NCI-H128 (cell line): ENCODE results near the gene ANKRD31.

Experiments
- DNase-seq: peaks from one replicate; lab custom pipeline; 2025; ENCODE audit not compliant: unreplicated experiment; lab: John Stamatoyannopoulos, UW

ANKRD31 gene

DNA sequence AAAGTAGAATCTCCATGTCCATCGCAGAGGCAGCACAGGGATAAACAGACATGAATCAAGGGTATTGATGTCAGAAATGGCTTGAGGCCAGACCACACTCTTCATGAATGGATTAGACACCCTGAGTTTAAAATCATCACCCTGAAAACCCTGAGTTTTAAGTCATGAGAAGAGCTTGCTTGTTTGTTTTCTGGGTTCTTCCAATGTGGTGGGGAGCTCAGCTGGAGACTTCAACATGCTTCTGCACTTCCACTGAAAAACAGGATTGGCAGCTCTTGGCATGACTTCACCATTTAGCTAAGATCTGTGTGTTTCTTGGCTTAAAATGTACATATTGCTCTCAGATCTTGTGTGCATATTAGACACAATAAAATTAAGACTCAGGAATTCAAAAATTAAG, 194.2 kb downstream of the ANKRD31 start:
- no peak for DNase-seq

DNA sequence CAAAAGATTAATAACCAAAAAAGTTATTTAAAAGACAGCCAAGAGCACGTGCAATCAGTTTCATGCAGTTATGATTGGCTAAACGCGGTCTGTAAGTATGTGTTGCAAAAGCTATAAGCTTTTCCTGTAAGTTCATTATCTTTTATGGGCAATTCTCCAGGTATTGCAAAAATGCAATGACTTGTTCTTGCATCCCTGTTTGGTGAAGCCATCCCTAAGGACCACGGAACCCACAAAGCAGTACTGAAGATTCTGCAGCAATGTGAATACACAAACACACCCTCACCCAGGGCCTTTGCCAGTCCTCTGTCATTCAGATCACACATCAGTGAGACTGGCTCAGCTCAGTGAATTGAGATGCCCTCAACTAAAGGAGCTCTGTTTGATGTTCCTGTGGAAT, 195.7 kb downstream of the ANKRD31 start:
- DNase-seq = no peak

DNA sequence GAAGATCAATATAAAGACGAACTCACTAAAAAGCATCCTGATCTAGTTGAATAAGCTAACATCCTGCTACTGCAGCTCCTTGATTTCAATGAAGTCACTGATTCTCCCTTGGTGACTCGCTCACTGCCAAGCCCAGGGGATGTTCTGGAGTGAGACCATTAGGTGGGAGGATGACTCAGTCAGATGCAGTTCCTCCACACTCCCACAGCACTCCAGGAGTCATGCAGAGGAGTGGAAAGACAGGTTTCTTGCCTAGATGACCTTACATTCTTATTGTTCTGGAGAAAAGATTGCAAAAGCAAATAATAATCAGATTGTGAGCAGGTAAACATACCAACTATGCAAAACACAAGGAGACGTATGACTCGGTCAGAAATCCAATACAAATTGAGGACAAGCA, 199.6 kb downstream of the ANKRD31 start:
- DNase-seq = no peak

DNA sequence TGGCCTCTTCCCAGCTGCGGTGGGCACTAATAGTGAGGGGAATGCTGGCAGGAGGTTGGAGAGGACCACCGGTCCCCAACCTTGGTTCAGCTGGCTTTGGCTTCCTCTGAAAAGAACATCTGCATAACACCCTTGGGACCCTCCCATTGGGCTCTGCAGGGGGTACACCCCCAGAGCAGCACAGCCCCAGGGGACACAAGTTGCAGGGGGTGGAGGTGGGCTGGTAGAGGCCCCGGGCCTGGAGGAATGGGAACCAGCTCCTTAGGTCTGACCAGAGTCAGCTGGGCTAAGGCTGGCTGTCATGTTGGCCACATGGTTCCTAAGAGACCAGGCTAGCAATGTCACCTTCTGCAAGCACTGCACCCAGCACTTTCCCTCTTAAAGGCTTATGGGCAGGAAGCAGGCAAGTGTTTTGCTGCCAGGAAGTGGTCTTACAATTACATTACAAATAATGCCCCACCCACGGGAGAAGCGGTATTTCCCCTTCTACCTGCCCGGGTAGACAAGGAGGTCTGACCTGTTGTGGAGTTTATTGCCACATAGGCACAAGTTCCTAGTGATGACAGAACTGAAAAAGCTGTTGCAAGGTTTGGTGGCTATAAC, 202.4 kb downstream of the ANKRD31 start:
- DNase-seq = no peak

DNA sequence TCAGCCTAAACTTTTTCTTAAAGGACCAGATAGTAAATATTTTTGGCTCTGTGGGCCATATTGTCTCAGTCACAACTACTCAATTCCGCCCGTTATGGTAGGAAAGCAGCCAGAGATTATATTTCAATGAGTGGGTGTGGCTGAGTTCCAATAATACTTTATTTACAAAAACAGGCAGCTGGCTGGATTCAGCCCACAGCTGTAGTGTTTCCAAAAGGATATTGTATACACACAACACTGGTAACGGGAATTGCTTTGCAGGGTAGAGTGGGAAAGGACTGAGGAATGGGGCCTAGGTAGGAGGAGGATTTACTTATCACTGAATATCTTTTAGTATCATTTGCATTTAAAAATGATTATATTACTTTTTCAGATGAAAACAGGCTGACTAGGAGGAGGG, 205.3 kb downstream of the ANKRD31 start:
- DNase-seq = no peak

DNA sequence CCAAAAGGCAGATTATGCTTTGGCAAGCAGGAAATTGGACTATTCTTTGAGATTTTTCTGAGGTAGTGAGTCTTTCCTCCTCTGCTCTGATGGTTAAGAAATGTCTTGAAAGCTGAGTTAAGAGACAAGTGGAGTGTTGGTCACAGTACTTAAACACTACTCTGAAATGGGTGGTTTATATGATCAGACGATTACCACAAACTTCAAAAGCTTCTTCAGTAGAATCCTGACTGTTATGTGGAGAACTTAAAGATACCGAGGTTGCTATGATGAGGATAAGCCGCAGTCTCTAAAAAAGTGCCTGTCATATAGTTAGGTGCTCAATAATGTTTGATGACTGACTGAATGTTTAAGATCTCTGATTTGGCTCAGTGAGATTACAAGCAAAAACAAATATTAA, 208.6 kb downstream of the ANKRD31 start:
- DNase-seq = no peak

DNA sequence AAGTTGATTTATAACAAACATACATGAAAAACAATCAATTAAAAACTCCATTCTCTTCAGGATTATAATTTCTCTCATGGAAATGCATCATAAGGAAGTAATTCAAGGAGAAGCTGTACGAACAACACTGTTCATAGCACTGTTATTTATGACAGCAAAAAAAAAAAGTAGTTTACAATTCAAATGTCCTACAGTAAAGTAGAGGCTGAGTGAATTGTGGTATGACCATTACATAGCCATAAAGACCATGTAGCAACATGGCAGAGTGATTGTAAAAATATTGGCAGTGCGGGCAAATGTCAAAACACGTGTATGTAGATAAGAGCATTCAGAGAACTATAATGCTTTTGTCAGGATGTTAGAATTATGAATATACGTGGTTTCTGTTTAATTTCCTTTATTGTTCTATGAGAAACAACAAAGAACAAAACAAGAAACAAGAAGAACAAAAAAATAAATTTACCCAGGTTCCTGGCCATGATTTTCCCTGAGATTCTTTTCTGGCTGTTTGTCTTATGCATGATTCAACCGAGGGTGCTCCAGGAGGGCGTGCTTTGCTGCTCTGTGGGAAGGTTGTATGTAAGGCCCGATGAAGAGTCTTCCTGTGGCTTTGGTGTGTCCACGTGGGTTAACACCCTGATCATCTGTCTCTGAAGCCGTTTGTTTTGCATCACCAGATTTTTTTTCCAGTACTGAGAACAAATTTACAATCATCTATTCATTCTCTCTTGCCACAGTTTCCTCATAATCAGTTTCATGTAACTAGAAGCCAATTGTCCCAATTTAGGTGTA, 213.1 kb downstream of the ANKRD31 start:
- DNase-seq = no peak

DNA sequence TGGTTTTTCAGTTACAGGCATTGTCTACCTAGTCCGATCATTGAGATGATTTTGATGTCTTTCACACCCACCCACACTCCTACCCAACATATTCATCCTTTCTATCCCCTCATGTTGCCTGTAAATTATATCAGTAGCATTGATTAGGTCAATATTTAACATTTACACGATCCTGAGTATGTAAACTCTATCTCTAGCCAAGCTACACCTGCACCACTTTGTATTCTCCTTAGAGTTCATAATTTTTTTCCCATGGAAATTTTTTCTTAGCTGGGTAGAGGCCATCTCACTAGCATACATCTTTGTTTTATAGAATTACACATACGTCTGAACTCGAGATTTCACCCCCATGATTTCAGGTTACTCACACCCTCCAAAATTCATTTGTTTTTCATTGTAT, 214.9 kb downstream of the ANKRD31 start:
- DNase-seq = no peak

DNA sequence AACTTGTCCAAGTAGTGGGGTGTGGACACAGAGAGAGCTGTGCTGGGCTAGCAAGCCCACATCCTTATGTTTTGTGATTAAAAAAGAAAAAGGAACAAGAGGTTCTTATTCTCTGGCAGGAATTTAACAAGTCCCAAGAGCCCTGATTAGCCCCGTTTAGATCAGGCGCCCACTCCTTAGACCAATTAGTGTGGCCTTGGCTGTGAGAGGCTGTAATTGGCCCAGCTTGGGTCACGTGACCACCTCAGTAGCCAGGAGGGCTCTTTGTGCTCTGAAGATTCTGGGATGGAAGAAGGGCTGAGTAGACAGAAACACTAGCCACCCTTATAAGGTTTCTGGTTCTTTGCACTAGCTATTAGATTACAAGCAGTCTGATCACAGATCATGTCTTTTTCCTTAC, 215.5 kb downstream of the ANKRD31 start:
- DNase-seq = no peak

DNA sequence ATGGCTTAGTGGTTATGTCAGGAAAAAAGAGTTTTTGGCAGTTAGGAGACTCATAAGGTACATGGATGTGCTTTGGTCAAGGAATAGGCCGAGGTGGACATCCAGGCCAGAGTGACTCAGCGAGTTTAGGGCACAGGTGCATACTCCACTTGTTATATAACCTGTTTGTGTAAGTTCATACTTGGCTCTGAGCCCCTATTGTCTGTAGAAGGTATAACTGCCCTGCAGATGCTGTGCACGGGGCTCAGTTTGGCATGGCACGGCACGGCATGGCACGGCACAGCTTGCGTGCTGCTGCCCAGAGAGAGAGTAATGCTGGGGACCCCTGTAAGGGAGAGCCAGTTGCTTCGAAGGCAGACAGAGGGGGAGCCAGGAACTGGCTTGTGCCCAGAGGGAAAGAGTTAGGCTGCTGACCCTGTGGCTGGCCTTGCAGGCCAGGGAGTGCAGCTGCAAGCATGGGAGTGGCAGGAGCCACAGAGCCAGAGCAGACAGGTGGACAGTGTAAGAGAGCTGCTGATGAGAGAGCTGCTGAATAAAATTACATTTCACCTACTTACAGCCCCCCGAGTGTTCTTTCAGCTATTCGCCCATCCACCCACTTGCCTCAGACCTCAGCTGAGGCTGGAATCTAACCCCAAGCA, 216.5 kb downstream of the ANKRD31 start:
- no peak for DNase-seq

DNA sequence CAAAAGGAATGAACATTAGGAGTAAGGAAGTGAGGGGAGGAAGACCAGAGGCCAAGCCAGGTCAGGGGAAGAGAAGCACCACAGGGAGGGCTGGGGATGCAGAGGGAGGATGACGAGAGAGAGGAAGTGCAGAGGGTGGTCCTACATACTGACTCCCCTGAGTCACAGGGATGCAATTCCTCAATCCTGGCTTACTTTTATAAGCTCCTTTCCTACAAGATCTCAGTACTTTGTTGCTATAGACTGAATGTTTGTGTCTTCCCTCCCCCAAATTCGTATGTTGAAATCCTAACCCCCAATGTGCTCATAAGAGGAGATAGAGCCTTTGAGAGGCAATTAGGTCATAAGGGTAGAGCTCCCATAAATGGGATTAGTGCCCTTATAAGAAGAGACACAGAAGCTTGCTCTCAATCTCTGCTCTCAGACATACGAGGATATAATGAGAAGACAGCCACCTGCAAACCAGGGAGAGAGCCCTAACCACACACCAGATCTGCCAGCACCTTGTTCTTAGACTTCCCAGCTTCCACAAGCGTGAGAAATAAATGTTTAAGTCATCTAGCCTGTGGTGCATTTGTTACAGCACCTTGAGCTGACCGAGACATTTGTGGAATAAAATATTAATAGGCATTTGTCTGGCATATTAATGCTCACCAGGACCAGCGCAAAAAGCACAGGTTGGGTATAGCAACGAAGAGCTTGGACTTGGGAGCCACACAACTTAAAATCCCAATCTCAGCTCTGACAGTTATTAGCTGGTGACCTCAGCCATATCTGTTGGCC, 217.7 kb downstream of the ANKRD31 start:
- DNase-seq = no peak
